GM10248 (cell line): ENCODE measurements around the gene INPP4A.

Source experiments
- CTCF ChIA-PET: fragments of 300-600 bp; sonication (Branson Sonifier 250); formaldehyde crosslinking; extraction: SDS; loops from one replicate; lab custom pipeline; 2021; ENCODE audit warnings: antibody characterized with exemption; lab: Yijun Ruan, JAX
- POLR2A ChIA-PET: fragments of 350-650 bp; sonication (Branson Sonifier 250); formaldehyde crosslinking; extraction: SDS; loops from one replicate; lab custom pipeline; 2020; ENCODE audit warnings: antibody characterized with exemption; lab: Yijun Ruan, JAX
- DNase-seq: peaks from one replicate; pipeline ENCODE4 v3.0.0; 2012; ENCODE audit errors: extremely low spot score
- CTCF ChIP-seq: IDR thresholded peaks from 2 replicates; pipeline ENCODE4 v1.5.1; 2012; ENCODE audit warnings: mild to moderate bottlenecking, low read depth; ENCODE audit errors: extremely low read depth, missing control alignments, control extremely low read depth

INPP4A gene

GRCh38 chr2:98444436-98445176, at the start of gene INPP4A:
TSS of gene INPP4A (plus strand) at chr2:98444858. CDS start at chr2:98520049, 75,191 bp downstream.
- DNase-seq: peak; percentile 91
- ChIA-PET POLR2A (no interaction called here), CTCF (no interaction called here)
- TF ChIP-seq CTCF: peak; percentile 31

GRCh38 chr2:98395977-98396376, 48.7 kb upstream of the INPP4A start:
- no peak for TF ChIP-seq CTCF
- DNase-seq: no peak
- ChIA-PET CTCF (interaction anchor here (1.2 to 1.4 kb wide), 3 partner anchors 11 to 173 kb away, joined by 3 to 7 read pairs (median 5); no protein-coding TSS in a partner anchor), POLR2A (no interaction called here)

GRCh38 chr2:98396745-98397355, 47.8 kb upstream of the INPP4A start:
- ChIA-PET CTCF (interaction anchor here (1.2 to 1.4 kb wide), 3 partner anchors 12 to 172 kb away, joined by 3 to 7 read pairs (median 5); no protein-coding TSS in a partner anchor), POLR2A (no interaction called here)
- peak; percentile 7 for DNase-seq
- TF ChIP-seq CTCF: no peak

GRCh38 chr2:98399140-98399539, 45.5 kb upstream of the INPP4A start:
- CTCF ChIA-PET: no interaction called here
- DNase-seq: no peak

GRCh38 chr2:98403878-98404277, 40.8 kb upstream of the INPP4A start:
- CTCF ChIA-PET: interaction anchor here (1.2 kb wide), 1 partner anchor 663 kb away, joined by 3 read pairs; no protein-coding TSS in a partner anchor
- TF ChIP-seq CTCF: no peak
- no peak for DNase-seq
- POLR2A ChIA-PET: no interaction called here

More at GRCh38 chr2:98399140-98399539, 45.5 kb upstream of the INPP4A start:
- POLR2A ChIA-PET: no interaction called here
- no peak for TF ChIP-seq CTCF

GRCh38 chr2:98404556-98405250, 40.0 kb upstream of the INPP4A start:
- no peak for DNase-seq
- TF ChIP-seq CTCF: no peak
- ChIA-PET POLR2A (no interaction called here), CTCF (interaction anchor here (0.9 to 1.9 kb wide), 2 partner anchors 8 to 13 kb away, joined by 5 read pairs; no protein-coding TSS in a partner anchor)
